Mesenchymal stem cell (in vitro differentiated cells and primary cell): ENCODE measurements around the gene PPP1R12B.
"Not testable (repeated sequence)": the region's sequence is repeated elsewhere in the genome, so short reads cannot be mapped to it uniquely, and the experiment has no call there.

ENCODE experiments used
- DNase-seq: peaks from one replicate; pipeline ENCODE4 v3.0.0-alpha.2; 2013
- H2AFZ ChIP-seq: one replicate; pipeline ENCODE4 v1.6.1; 2013; ENCODE audit warnings: low read depth, mild to moderate bottlenecking, control low read depth, inconsistent platforms, low read length, moderate library complexity
- H2AK5ac ChIP-seq: 2 replicates; pipeline ENCODE4 v1.6.1; 2013; ENCODE audit warnings: low read length, moderate library complexity, mild to moderate bottlenecking, inconsistent platforms; ENCODE audit not compliant: severe bottlenecking
- H2BK120ac ChIP-seq: one replicate; pipeline ENCODE4 v1.6.1; 2013; ENCODE audit warnings: low read depth, mild to moderate bottlenecking, inconsistent platforms, low read length, moderate library complexity
- H2BK12ac ChIP-seq, 2 experiments: one replicate each; pipeline ENCODE4 v1.6.1; 2013; ENCODE audit warnings: inconsistent platforms in 2 of 2, low read length in 2 of 2, mild to moderate bottlenecking in 2 of 2, moderate library complexity in 2 of 2, control low read depth in 1 of 2
- H2BK15ac ChIP-seq: one replicate; pipeline ENCODE4 v1.6.1; 2013; ENCODE audit warnings: mild to moderate bottlenecking, low read depth, inconsistent platforms; ENCODE audit not compliant: poor library complexity, severe bottlenecking
- H2BK5ac ChIP-seq: 2 replicates; pipeline ENCODE4 v1.6.1; 2013; ENCODE audit warnings: low read depth, mild to moderate bottlenecking, low read length, control low read depth, inconsistent platforms; ENCODE audit not compliant: poor library complexity, severe bottlenecking
- H3K14ac ChIP-seq, 2 experiments: one replicate each; pipeline ENCODE4 v1.6.1; 2013; ENCODE audit warnings: inconsistent platforms in 2 of 2, low read length in 2 of 2, control low read depth in 1 of 2, mild to moderate bottlenecking in 1 of 2, moderate library complexity in 1 of 2
- H3K18ac ChIP-seq, 2 experiments: one replicate each; pipeline ENCODE4 v1.6.1; 2013; ENCODE audit warnings: inconsistent platforms in 2 of 2, low read length in 2 of 2, control low read depth in 1 of 2, low read depth in 1 of 2, mild to moderate bottlenecking in 1 of 2
- H3K23ac ChIP-seq, 2 experiments: one replicate each; pipeline ENCODE4 v1.6.1; 2013; ENCODE audit warnings: inconsistent platforms in 2 of 2, low read length in 2 of 2, mild to moderate bottlenecking in 2 of 2, moderate library complexity in 2 of 2, control low read depth in 1 of 2
- H3K27ac ChIP-seq: 2 replicates; pipeline ENCODE4 v1.5.1; 2013; ENCODE audit warnings: mild to moderate bottlenecking, moderate library complexity, low read length, control low read depth, inconsistent platforms; ENCODE audit not compliant: poor library complexity, severe bottlenecking
- H3K27me3 ChIP-seq, 2 experiments: 2 replicates each; pipeline versions ENCODE4 v1.6.1 to v1.7.0; 2013; ENCODE audit warnings: low read length in 2 of 2, mild to moderate bottlenecking in 2 of 2, moderate library complexity in 2 of 2, control low read depth in 1 of 2, inconsistent platforms in 1 of 2; ENCODE audit not compliant: control insufficient read depth in 1 of 2, insufficient read depth in 1 of 2
- H3K36me3 ChIP-seq, 2 experiments: 2 replicates each; pipeline versions ENCODE4 v1.6.1 to v1.7.0; 2013; ENCODE audit warnings: low read length in 2 of 2, control low read depth in 1 of 2, inconsistent platforms in 1 of 2, low read depth in 1 of 2, mild to moderate bottlenecking in 1 of 2; ENCODE audit not compliant: insufficient read depth in 2 of 2, control insufficient read depth in 1 of 2
- H3K4ac ChIP-seq, 2 experiments: one replicate each; pipeline ENCODE4 v1.6.1; 2013; ENCODE audit warnings: inconsistent platforms in 2 of 2, low read length in 2 of 2, mild to moderate bottlenecking in 2 of 2, moderate library complexity in 2 of 2, control low read depth in 1 of 2, low read depth in 1 of 2
- H3K4me1 ChIP-seq: 2 replicates; pipeline ENCODE4 v1.6.1; 2013; ENCODE audit warnings: low read depth, low read length, control low read depth; ENCODE audit not compliant: control insufficient read depth, insufficient read depth
- H3K4me2 ChIP-seq: 2 replicates; pipeline ENCODE4 v1.6.1; 2013; ENCODE audit warnings: low read length, mild to moderate bottlenecking, inconsistent platforms; ENCODE audit not compliant: poor library complexity, severe bottlenecking
- H3K4me3 ChIP-seq, 2 experiments: 2 replicates each; pipeline versions ENCODE4 v1.5.1 to v1.7.0; 2013; ENCODE audit warnings: low read length in 2 of 2, mild to moderate bottlenecking in 2 of 2, control low read depth in 1 of 2, low read depth in 1 of 2; ENCODE audit not compliant: insufficient read depth in 1 of 2
- H3K79me1 ChIP-seq: replicated peaks from 2 replicates; pipeline ENCODE4 v1.6.1; 2013; ENCODE audit warnings: mild to moderate bottlenecking, control low read depth, low read length, inconsistent platforms; ENCODE audit not compliant: poor library complexity, severe bottlenecking
- H3K9ac ChIP-seq: 2 replicates; pipeline ENCODE4 v1.7.0; 2013; ENCODE audit warnings: mild to moderate bottlenecking, low read length, moderate library complexity
- H3K9me3 ChIP-seq: 2 replicates; pipeline ENCODE4 v1.7.0; 2013; ENCODE audit warnings: mild to moderate bottlenecking, low read length; ENCODE audit not compliant: control insufficient read depth
- H4K8ac ChIP-seq: one replicate; pipeline ENCODE4 v1.6.1; 2013; ENCODE audit warnings: inconsistent platforms, mild to moderate bottlenecking, low read length, moderate library complexity
- H4K91ac ChIP-seq: one replicate; pipeline ENCODE4 v1.6.1; 2013; ENCODE audit warnings: mild to moderate bottlenecking, low read length, inconsistent platforms
- WGBS: methylation state at CpG from one replicate; pipeline ENCODE4 v1.1.7; 2013; ENCODE audit warnings: mixed read lengths; 5-methylcytosine and 5-hydroxymethylcytosine counted together

Gene PPP1R12B

GRCh38 chr1:202480640-202481039, 132.1 kb downstream of the PPP1R12B start:
- not testable (repeated sequence) for H3K9ac ChIP-seq, H2BK120ac ChIP-seq, H2BK15ac ChIP-seq, H2AK5ac ChIP-seq, H3K27ac ChIP-seq, DNase-seq, H4K8ac ChIP-seq, H3K4ac ChIP-seq, H3K23ac ChIP-seq, H3K4me2 ChIP-seq, H3K14ac ChIP-seq, H3K4me3 ChIP-seq, H3K4me1 ChIP-seq, H3K79me1 ChIP-seq, H3K36me3 ChIP-seq, H3K18ac ChIP-seq, H4K91ac ChIP-seq, H2BK5ac ChIP-seq, H2BK12ac ChIP-seq, H3K27me3 ChIP-seq, H2AFZ ChIP-seq
- peaks cover 11% of the 10 kb centered on the region for H3K9me3 ChIP-seq

- H3K79me1 ChIP-seq, H3K18ac ChIP-seq, H2AFZ ChIP-seq, DNase-seq, H2BK15ac ChIP-seq, H3K27me3 ChIP-seq, H3K4me3 ChIP-seq, H3K4me1 ChIP-seq, H3K9ac ChIP-seq, H3K23ac ChIP-seq, H2BK120ac ChIP-seq, H2BK5ac ChIP-seq, H3K14ac ChIP-seq, H3K27ac ChIP-seq, H2BK12ac ChIP-seq, H4K91ac ChIP-seq, H3K4me2 ChIP-seq, H2AK5ac ChIP-seq, H3K4ac ChIP-seq, H3K36me3 ChIP-seq, H4K8ac ChIP-seq: not testable (repeated sequence)
- peaks cover 11% of the 10 kb centered on the region for H3K9me3 ChIP-seq
- 39% methylated on average over 2 of the region's 2 CpGs for WGBS
These were observed 134.9 kb downstream of the PPP1R12B start for GRCh38 chr1:202483362-202483761.

- not testable (repeated sequence) for H2AFZ ChIP-seq, DNase-seq, H3K27me3 ChIP-seq, H3K23ac ChIP-seq, H2BK120ac ChIP-seq, H3K4me2 ChIP-seq, H3K14ac ChIP-seq, H3K4ac ChIP-seq, H3K4me3 ChIP-seq, H2AK5ac ChIP-seq, H2BK15ac ChIP-seq, H3K4me1 ChIP-seq, H3K27ac ChIP-seq, H2BK5ac ChIP-seq, H2BK12ac ChIP-seq, H3K18ac ChIP-seq, H3K36me3 ChIP-seq, H3K9ac ChIP-seq, H3K79me1 ChIP-seq, H4K8ac ChIP-seq, H4K91ac ChIP-seq
- peaks cover 11% of the 10 kb centered on the region for H3K9me3 ChIP-seq
- no CpG with 5 or more reads among the region's 2 CpGs for WGBS
These were observed 135.5 kb downstream of the PPP1R12B start for GRCh38 chr1:202484032-202484431.

- H4K8ac ChIP-seq, H3K18ac ChIP-seq, H2BK15ac ChIP-seq, H3K4ac ChIP-seq, H3K27ac ChIP-seq, H2BK120ac ChIP-seq, H2AFZ ChIP-seq, H3K79me1 ChIP-seq, H4K91ac ChIP-seq, H3K23ac ChIP-seq, H3K4me2 ChIP-seq, H3K9ac ChIP-seq, H3K27me3 ChIP-seq, H2BK5ac ChIP-seq, DNase-seq, H3K4me3 ChIP-seq, H3K4me1 ChIP-seq, H3K36me3 ChIP-seq, H2AK5ac ChIP-seq, H2BK12ac ChIP-seq, H3K14ac ChIP-seq: not testable (repeated sequence)
- H3K9me3 ChIP-seq: peaks cover 11% of the 10 kb centered on the region
- WGBS: 98% methylated on average over 3 of the region's 3 CpGs
These were observed 136.3 kb downstream of the PPP1R12B start for GRCh38 chr1:202484820-202485219.
